Measurements from ENCODE around the gene PCDH9. TPM values are rescaled to one million over a fixed set of nuclear protein-coding genes. Genes with fewer than 3 reads are reported as not detected.

PCDH9 gene
- total RNA-seq, 1 experiment from 2014 or later, result 4.2 TPM

DNA sequence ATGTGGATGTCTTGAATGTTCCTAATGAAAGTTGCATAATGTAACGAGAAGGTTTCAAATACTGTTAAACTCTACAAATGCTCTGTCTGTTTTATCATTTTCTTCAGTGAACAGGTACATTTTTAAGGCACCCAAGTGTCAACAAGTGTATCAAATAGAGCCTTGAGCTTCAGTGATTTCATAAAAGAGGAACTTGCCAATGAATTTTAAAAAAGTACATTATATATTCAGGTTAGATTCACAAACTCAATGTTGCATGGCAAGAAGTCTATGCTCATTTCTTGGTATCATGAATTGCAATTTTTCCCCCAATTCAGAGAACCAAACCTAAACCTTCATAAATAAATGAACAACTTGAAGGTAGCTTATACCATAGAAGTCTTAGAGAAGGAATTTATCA is 838.8 kb downstream of the PCDH9 start:
- intact Hi-C loops (cut with micrococcal nuclease; ENCODE audit: unreplicated experiment), result no loop called here
- POLR2A ChIA-PET, result no interaction called here
- TF ChIP-seq SIN3A (IDR thresholded peaks at IDR 0.05; ENCODE audit: borderline replicate concordance, insufficient read depth, low read depth, low read length) (no peak), TCF7L2 (IDR thresholded peaks at IDR 0.05; ENCODE audit: low read depth, low read length) (no peak), POLR2AphosphoS5 (IDR thresholded peaks at IDR 0.05; ENCODE audit: low read depth, low read length) (no peak), REST (IDR thresholded peaks at IDR 0.05; ENCODE audit: insufficient read depth in 1 of 2, low read depth in 2 of 2, low read length in 1 of 2) (no peak)
- TF ChIP-seq, protein P1, sequence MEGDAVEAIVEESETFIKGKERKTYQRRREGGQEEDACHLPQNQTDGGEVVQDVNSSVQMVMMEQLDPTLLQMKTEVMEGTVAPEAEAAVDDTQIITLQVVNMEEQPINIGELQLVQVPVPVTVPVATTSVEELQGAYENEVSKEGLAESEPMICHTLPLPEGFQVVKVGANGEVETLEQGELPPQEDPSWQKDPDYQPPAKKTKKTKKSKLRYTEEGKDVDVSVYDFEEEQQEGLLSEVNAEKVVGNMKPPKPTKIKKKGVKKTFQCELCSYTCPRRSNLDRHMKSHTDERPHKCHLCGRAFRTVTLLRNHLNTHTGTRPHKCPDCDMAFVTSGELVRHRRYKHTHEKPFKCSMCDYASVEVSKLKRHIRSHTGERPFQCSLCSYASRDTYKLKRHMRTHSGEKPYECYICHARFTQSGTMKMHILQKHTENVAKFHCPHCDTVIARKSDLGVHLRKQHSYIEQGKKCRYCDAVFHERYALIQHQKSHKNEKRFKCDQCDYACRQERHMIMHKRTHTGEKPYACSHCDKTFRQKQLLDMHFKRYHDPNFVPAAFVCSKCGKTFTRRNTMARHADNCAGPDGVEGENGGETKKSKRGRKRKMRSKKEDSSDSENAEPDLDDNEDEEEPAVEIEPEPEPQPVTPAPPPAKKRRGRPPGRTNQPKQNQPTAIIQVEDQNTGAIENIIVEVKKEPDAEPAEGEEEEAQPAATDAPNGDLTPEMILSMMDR (IDR thresholded peaks at IDR 0.05), result no peak
- DNase-seq (ENCODE audit: low read depth, low spot score), result no peak
- in situ Hi-C loops (cut with HindIII; ENCODE audit: low pct_unique_long_range_greater_than_20kb, low sequenced_read_pairs), result no loop called here
- no TSS peak for BruUV-seq (replicated peaks)
- Histone ChIP-seq H3K27ac (ENCODE audit: low read length) (no peak overlapping the region), H3K4me1 (ENCODE audit: control insufficient read depth, insufficient read depth, low read length) (no peaks in the 10 kb centered on the region), H3K9me3 (ENCODE audit: control insufficient read depth, insufficient read depth, low read depth, low read length) (peaks cover 3% of the 10 kb centered on the region; the same call in 1 of the 2 replicates), H3K4me3 (ENCODE audit: low read depth in 2 of 2, low read length in 2 of 2) (no peak overlapping the region), H3K27me3 (ENCODE audit: control insufficient read depth, insufficient read depth, low read length) (no peaks in the 10 kb centered on the region), H3K36me3 (ENCODE audit: control insufficient read depth, insufficient read depth, low read length) (no peaks in the 10 kb centered on the region)
- ATAC-seq, result no peak
- CTCF ChIA-PET, result no interaction called here

GRCh38 chr13:66378894-66379293 is 851.2 kb downstream of the PCDH9 start:
- Histone ChIP-seq H3K27ac (ENCODE audit: low read length) (no peak overlapping the region), H3K36me3 (ENCODE audit: control insufficient read depth, insufficient read depth, low read length) (no peaks in the 10 kb centered on the region), H3K4me3 (ENCODE audit: low read depth in 2 of 2, low read length in 2 of 2) (no peak overlapping the region), H3K27me3 (ENCODE audit: control insufficient read depth, insufficient read depth, low read length) (no peaks in the 10 kb centered on the region), H3K4me1 (ENCODE audit: control insufficient read depth, insufficient read depth, low read length) (no peaks in the 10 kb centered on the region), H3K9me3 (ENCODE audit: control insufficient read depth, insufficient read depth, low read depth, low read length) (no peaks in the 10 kb centered on the region)
- CTCF ChIA-PET, result no interaction called here
- BruUV-seq (replicated peaks), result no TSS peak
- intact Hi-C loops (cut with micrococcal nuclease; ENCODE audit: unreplicated experiment), result no loop called here
- POLR2A ChIA-PET, result no interaction called here
- TF ChIP-seq REST (IDR thresholded peaks at IDR 0.05; ENCODE audit: insufficient read depth in 1 of 2, low read depth in 2 of 2, low read length in 1 of 2) (no peak), SIN3A (IDR thresholded peaks at IDR 0.05; ENCODE audit: borderline replicate concordance, insufficient read depth, low read depth, low read length) (no peak), POLR2AphosphoS5 (IDR thresholded peaks at IDR 0.05; ENCODE audit: low read depth, low read length) (no peak), TCF7L2 (IDR thresholded peaks at IDR 0.05; ENCODE audit: low read depth, low read length) (no peak)
- TF ChIP-seq, protein P1 (IDR thresholded peaks at IDR 0.05), result no peak
- ATAC-seq, result no peak
- in situ Hi-C loops (cut with HindIII; ENCODE audit: low pct_unique_long_range_greater_than_20kb, low sequenced_read_pairs), result no loop called here
- no peak for DNase-seq (ENCODE audit: low read depth, low spot score)
